Activated CD4-positive, alpha-beta T cell treated with anti-CD3 and anti-CD28 coated beads, Interleukin-2, Interleukin-4, amounts not matched to agents 100 ng/mL and 50 ng/mL, durations not matched to agents 16 hours and 8 hours (primary cell): Measurements from ENCODE around the gene DPP7.

ENCODE experiments used
- DNase-seq: peaks from one replicate; pipeline ENCODE4 v3.0.0-alpha.2; 2020; ENCODE audit warnings: low spot score

Gene DPP7

DNA sequence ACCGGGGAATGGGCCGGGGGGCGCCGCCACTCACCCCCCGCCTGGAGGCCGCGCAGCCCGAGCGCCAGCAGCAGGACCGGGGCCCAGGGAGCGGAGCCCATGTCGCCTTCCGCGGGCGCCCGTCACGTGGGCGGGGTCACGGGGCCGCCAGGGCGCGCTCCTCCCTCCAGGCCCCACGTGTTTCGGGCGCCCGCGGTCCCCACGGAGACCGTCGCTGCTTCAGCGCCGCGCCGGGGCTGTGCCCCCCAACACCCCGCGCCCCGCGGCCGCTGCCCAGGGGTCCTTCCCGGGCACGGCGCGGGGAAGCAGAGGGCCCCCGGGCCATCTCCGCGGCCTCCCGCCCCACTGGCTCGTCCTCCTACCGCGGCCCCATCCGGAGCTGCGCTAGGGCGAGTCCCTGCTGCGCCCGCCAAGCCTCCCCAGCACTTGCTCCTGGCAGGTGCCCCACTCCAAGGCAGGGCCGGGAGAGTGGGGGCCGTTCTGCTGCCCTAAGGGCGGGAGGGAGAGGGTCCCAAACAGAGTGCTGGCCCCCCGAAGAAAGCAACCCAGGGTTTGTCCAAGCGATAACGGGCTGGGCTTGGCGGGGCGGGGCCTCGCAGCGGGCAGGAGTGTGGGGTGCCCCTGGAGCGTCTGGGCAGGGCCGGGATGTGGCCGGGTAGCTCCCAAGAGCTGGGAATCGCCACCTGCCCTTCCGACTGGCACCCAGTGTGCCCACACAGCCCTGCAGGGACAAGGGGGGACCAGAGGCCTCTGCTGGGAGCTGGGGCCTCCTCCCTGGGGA, at the start of gene DPP7:
Gene DPP7, minus strand, starts transcription at position 121 of the 781 bp plus-strand sequence. Its CDS starts 20 bp downstream, at position 101.
- peak; percentile 74 for DNase-seq

DNA sequence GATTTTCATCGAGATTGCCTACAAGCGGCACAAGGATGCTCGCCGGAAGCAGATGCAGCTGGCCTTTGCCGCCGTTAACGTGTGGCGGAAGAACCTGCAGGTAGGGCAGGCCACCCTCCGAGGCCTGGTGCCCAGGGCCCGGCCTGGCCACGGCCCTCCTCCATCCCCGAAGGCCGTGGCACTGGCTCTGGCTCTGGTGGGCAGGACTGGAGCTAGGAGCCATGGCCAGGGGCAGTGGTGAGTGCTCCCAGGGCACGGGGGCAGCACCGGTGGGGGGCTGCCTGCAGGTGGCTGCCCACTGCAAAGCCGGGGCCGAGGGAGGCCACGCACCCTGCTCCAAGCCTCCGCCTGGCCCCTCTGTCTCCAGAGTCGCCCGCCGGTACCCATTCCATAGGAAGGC, 49.3 kb upstream of the DPP7 start:
- no peak for DNase-seq

DNA sequence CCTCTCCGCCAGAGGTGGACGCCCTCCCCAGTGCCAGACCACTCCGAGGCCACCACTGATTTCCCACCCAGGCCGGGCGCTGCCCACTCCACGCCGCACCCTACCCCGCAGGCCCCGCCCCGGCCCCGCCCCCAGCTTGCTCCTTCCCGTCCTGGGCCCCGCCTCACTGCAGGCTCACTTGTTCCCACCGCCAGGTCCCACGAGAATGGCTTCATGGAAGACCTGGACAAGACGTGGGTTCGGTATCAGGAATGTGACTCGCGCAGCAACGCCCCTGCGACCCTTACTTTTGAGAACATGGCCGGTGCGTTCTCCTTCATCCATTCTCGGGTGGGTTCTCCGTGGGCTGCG, 48.8 kb upstream of the DPP7 start:
- DNase-seq, result no peak

DNA sequence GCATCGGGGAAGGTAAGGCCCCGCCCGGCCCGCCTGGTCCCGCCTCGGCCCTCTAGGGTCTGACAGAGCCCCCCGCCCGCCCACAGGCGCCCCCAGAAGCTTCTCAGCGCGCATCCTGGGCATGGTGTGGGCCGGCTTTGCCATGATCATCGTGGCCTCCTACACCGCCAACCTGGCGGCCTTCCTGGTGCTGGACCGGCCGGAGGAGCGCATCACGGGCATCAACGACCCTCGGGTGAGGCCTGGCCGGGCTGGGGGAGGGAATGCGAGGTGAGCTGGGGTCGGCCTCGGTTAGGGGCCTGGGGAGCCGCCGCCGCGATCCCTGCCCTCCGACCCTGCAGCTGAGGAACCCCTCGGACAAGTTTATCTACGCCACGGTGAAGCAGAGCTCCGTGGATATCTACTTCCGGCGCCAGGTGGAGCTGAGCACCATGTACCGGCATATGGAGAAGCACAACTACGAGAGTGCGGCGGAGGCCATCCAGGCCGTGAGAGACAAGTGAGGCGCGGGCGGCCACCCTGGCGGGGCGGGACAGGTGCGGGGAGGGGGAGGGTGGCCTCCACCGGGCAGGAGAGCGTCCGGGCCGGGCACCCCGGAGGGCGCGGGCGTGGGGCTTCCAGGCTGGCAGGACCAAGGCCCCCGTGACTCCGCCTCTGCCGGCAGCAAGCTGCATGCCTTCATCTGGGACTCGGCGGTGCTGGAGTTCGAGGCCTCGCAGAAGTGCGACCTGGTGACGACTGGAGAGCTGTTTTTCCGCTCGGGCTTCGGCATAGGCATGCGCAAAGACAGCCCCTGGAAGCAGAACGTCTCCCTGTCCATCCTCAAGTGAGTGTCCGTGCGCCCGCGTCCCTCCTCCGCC, 48.2 kb upstream of the DPP7 start:
- DNase-seq, result no peak

DNA sequence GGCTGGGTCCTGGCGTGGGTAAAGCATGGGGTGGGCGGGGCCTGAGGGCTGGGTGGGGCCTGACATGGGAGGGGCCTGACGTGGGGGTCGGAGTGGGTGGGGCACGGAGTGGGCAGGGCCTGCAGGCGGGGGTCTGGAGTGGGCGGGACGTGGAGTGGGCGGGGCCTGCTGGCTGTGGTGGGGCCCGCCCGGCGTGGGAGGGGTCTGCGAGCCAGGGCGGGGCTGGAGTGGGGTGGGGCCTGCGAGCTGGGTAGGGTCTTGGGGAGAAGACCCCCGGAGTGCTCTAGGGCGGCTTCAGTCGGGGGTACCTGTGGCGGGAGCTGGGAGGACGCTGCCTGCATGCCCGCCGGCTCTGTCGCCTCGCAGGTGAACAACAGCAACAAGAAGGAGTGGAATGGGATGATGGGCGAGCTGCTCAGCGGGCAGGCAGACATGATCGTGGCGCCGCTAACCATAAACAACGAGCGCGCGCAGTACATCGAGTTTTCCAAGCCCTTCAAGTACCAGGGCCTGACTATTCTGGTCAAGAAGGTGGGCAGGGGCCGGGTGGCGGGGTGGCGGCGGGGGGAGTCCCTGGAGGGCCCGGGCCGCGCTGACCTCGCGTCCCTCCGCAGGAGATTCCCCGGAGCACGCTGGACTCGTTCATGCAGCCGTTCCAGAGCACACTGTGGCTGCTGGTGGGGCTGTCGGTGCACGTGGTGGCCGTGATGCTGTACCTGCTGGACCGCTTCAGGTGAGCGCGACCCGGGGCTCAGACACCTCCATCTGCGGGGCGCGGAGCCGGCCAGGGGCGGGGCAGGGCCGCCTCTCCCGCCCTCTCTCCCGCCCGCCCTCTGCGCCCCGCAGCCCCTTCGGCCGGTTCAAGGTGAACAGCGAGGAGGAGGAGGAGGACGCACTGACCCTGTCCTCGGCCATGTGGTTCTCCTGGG, 47.3 kb upstream of the DPP7 start:
- DNase-seq, result no peak

DNA sequence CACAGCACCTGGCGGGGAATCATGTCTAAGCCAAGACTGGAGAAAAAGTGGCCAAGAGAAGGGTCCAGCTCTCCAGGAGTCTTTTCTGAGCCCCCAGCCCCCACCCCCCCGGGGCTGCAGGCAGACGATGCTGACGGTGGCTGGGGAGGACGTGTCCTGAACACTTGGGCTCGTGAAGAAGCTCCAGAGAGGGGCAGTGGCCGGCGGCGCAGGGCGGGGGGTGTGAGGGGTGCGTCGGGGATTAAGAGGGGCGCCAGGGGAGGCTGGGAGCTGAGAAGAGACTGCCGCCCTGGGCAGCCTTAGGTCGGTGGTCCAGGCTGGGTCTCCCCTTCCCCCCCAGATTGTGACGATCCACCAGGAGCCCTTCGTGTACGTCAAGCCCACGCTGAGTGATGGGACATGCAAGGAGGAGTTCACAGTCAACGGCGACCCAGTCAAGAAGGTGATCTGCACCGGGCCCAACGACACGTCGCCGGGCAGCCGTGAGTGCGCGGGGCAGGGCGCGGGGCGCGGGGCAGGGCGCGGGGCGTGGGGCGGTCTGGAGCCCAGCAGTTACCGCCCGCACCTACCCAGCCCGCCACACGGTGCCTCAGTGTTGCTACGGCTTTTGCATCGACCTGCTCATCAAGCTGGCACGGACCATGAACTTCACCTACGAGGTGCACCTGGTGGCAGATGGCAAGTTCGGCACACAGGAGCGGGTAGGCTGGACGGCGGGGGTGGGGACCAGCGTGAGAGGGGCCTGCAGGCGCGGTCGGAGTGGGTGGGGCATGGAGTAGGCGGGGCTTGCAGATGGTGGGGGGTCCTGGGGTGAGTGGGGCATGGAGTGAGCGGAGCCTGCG, 46.4 kb upstream of the DPP7 start:
- no peak for DNase-seq

DNA sequence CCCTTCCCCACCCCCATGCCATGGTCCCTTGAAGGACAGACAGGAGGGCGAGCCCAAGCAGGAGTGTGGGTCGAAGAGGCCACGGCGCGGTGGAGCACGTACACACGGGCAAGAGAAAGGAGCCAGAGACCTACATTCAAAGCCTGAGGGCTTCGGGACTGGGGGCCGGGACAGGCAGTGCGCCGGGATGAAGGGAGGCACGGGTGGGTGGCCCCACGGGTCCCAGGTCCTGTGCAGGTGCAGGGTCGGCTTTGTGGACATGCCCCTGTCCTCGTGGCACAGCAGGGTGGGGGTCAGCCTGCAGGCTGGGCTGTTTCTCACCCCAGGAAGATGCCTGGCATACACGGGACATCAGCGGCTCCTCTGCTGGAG, 45.5 kb upstream of the DPP7 start:
- no peak for DNase-seq

DNA sequence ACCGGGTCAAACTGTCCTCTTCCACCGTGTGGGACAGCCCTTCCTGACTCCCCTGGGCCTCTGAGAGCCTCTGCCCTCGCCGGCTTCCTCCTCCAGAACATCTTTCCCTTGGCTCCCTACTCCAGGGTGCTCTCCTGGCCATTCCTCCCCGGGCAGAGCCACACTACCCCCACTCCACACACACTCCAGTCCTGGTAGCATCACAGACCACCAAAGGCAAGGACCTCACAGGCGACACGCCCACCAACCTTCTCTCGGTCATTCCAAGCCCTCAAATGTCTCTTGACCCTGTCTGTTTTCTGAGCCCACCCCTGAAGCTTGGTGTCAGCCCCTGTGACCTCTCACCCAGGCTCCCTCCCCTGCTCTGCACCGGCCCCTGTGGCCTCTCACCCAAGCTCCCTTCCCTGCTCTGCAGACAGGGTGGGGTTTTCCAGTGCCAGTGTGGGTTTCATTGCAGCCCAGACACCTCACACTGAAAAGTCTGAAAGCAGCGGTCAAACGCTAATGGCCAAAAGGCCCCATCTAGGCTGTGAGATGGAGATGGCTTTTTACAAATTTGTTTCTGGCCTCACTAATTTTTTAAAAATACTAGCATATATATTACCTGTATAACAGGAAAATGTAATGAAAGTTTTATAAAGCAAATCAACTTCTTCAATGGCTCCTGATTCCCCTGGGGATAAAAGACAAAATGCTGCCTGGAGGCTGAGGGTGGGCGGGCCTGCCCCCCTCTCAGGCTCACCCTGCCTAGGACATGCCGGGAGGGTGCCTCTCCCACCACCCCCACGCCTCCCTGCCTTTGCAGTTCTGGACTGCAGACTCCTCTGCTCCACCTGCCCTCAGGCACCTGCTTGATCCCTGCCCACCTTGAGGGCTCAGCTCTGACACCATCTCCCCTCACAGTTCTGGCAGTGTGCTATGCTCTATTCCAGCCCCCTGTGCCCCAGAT, 44.8 kb upstream of the DPP7 start:
- no peak for DNase-seq

DNA sequence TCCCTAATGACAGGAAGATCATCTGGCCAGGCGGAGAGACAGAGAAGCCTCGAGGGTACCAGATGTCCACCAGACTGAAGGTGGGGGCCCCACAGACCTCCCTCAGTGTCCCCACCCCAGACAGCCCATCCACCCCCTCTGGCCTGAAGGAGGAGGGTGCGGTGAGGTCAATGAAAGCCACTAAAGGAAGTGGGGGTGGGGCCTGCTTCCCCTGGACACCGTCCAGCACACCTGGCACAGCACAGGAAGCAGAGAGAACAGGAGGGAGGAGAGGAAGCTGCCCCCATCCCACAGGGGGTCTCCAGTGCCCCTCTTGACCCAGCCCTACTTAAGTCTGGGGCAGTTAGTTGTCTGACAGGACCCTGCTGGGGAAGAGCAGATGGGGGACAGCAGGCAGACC, 44.1 kb upstream of the DPP7 start:
- DNase-seq, result no peak

DNA sequence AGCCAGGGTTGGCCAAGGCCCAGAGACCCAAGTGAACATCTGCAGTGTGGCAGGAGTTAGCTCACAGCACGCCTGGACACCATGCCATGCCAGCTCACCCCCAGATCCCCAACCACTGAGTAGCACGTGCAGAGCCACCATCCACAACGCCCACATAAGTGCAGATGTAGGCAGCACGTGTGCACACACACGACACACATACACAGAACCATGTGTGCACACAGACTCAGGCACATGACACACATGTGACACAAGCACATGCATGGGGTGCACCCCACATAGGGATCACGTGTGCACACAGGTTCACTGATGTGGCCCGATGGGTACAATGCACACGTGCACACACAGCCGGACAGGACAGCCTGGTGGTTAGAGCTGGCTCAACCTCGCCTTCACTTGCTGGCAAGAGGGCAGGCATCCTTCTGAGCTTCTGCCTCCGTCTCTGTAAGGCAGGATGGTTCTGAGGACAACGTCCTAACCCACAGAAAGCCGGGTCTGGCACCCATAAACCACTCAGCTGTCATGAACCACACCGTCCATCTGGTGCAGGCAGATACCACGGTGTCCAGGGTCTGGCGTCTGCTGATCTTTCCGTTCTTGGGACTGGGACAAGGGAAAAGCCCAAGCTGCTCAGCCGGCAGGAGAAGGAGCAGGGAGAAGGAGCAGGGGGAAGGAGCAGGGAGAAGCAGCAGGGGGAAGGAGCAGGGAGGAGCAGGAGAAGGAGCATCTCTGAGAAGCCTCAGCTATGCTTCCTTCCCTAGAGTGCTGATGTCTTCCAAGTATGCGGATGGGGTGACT, 43.3 kb upstream of the DPP7 start:
- DNase-seq, result no peak

DNA sequence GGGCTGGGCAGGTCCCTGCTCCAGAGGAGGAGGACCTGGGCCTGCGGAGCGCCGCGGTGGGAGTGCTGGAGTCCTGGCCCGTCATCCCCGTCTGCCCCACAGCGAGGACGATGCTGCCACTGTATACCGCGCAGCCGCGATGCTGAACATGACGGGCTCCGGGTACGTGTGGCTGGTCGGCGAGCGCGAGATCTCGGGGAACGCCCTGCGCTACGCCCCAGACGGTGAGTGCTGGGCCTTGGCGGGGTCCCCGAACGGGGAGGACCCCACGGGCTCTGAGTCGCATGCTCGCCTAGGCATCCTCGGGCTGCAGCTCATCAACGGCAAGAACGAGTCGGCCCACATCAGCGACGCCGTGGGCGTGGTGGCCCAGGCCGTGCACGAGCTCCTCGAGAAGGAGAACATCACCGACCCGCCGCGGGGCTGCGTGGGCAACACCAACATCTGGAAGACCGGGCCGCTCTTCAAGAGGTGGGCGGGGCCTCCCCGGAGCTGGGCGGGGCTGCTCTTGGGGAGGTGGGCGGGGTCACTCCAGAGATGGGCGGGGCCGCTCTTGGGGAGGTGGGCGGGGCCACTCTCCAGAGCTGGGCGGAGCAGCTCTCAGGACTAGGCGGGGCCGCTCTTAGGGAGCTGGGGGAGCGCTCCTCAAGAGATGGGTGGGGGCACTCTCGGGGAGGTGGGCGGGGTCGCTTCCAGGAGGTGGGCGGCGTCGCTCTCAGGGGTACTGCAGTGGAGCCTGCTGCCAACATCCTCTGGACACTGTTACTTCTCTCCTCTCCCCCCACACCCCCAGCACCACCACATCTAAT, 42.2 kb upstream of the DPP7 start:
- peak; percentile 61 for DNase-seq

DNA sequence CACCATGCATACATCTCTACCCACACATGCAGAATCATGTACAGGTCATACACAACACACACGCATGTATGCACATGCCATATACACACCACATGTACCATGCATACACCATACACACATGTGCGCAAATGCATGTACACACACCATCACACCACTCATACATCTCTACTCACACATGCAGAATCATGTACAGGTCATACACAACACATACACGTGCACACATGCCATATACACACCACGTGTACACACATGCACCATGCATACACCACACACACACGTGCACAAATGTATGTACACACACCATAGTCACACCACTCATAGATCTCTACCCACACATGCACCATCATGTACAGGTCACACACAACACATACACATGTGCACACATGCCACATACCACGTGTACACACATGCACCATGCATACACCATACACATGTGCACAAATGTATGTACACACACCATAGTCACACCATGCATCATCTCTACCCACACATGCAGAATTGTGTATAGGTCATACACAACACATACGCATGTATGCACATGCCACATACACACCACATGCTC, 38.4 kb upstream of the DPP7 start:
- no peak for DNase-seq

DNA sequence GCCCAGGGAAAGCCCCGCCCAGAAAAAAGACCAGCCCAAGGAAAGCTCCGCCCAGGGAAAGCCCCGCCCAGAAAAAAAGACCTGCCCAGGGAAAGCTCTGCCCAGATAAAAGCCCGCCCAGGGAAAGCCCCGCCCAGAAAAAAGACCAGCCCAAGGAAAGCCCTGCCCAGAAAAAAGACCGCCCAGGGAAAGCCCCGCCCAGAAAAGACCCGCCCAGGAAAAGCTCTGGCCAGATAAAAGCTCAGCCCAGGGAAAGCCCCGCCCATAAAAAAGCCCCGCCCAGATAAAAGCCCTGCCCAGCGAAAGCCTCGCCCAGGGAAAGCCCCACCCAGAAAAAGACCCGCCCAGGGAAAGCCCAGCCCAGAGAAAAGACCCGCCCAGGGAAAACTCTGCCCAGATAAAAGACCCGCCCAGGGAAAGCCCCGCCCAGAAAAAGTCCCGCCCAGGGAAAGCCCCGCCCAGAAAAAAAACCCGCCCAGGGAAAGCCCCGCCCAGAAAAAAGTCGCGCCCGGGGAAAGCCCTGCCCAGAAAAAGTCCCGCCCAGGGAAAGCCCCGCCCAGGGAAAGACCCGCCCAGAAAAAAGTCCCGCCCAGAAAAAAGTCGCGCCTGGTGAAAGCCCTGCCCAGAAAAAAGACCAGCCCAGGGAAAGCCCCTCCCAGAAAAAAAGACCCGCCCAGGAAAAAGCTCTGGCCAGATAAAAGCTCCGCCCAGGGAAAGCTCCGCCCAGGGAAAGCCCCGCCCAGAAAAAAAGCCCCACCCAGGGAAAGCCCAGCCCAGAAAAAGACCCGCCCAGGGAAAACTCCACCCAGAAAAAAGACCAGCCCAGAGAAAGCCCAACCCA, 36.3 kb upstream of the DPP7 start:
- DNase-seq, result peak; percentile 78

DNA sequence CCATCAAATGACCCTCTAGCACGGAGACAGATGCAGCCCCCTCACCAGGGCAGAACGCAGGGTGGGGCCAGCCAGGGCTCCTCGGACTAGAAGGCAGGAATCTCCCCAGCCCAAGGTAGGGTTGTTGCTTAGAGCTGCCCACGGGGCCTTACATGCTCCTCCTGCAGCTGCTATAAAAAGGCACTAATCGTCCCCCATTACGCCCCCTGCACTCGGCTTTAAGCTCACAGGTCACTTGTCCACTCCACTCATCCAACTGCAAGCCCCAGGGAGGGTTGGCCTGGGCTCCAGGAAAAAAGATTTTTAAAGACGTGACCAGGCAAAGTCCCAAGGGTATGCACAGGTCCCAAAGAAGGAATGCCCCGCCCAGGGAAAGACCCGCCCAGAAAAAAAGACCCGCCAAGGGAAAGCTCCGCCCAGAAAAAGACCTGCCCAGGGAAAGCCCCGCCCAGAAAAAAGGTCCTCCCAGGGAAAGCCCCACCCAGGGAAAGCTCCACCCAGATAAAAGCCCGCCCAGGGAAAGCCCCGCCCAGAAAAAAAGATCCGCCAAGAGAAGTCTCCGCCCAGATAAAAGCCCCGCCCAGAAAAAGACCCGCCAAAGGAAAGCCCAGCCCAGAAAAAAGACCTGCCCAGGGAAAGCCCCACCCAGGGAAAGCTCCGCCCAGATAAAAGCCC, 35.5 kb upstream of the DPP7 start:
- DNase-seq, result peak; percentile 61

DNA sequence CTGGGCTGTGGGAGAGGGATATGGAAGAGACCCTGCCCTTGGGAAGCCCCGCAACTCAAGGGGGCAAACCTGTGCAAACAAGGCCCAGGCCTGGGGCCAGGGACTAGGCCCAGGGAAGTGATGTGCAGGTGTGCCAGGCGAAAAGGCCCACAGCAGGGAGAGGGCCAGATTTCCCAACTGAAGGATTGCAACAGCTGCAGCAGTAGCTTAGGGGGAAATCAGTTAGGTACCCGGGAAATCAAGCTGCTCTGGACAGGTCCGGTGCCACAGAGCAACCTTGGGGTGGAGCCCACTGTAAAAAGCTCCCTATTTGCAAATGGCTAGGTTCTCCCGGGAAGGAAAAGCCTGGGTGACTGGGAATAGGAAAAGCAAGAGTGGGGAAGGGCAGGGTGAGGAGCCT, 34.8 kb upstream of the DPP7 start:
- no peak for DNase-seq

DNA sequence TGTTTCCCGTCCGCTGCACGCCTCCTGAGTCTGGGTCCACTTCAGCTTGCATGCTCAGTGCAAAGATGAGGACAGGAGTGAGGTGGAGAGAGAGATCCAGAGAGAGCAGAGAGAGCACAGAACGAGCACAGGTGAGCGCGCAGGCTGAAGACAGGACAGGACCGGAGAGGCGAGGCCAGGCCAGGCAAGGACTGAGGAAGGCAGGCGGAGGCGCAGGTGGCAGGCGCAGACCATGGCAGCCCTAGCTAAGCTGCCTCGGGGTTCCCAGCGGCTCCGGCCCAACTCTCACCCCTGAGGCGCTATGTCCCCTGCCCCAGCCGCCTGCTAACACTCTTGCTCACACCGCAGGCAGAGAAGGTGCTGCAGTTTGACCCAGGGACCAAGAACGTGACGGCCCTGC, 34.1 kb upstream of the DPP7 start:
- no peak for DNase-seq

DNA sequence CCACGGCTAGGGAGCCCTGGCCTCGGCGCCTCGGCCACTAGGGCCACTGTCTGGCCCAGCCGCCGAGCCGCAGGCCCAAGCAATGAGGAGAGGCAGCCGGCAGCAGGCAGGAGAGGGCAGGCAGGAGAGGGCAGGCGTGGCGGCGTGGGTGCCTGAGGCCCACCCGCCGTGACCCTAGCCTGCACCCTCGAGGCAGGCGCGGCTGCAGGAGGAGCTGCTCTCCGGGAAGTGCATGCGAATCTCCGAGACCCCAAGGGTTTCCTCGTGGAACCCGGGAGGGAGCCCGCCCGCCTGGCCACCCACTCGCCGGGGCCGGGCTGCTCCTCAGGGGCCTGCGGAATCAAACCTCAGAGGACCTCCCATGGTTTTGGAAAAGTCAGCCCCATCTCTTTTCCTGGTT, 33.7 kb upstream of the DPP7 start:
- DNase-seq, result no peak
